ENCODE data around the gene JKAMP. TPM values are rescaled to one million over a fixed set of nuclear protein-coding genes. Genes with fewer than 3 reads are reported as not detected.

Gene JKAMP
- total RNA-seq, 1 experiment from 2014 or later: 29.7 TPM

- no peaks in the 10 kb centered on the region for H3K27me3 Mint-ChIP-seq (ENCODE audit: insufficient read depth, unreplicated experiment)
Measured at GRCh38 chr14:59465316-59466135, 18.8 kb upstream of the JKAMP start, which contains the start of gene GPR135. TSS of gene GPR135 (minus strand) at chr14:59465380. CDS start at chr14:59465226, 154 bp downstream.

DNA sequence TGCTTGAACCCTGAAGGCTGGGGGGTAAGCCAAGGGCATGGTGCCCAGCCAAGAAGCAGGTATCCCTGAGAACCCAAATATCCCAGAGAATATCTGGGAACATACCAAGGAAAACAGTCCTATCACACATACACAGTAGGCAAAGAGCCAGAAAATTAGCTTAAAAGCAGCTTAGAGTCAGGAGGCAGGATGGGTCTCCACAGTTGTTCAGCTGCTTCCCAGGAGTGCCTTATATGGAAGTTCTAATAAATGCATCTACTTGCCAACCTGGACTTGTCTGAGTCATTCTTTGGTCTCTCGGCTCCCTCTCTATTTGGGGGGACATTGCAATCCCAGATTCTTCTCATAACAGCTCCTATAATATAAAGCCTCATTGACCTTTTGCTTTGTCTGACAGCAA lies 10.1 kb upstream of the JKAMP start:
- no TSS peak for BruUV-seq (replicated peaks)
- H3K27me3 Mint-ChIP-seq (ENCODE audit: insufficient read depth, unreplicated experiment): no peaks in the 10 kb centered on the region
- TF ChIP-seq, protein P1, sequence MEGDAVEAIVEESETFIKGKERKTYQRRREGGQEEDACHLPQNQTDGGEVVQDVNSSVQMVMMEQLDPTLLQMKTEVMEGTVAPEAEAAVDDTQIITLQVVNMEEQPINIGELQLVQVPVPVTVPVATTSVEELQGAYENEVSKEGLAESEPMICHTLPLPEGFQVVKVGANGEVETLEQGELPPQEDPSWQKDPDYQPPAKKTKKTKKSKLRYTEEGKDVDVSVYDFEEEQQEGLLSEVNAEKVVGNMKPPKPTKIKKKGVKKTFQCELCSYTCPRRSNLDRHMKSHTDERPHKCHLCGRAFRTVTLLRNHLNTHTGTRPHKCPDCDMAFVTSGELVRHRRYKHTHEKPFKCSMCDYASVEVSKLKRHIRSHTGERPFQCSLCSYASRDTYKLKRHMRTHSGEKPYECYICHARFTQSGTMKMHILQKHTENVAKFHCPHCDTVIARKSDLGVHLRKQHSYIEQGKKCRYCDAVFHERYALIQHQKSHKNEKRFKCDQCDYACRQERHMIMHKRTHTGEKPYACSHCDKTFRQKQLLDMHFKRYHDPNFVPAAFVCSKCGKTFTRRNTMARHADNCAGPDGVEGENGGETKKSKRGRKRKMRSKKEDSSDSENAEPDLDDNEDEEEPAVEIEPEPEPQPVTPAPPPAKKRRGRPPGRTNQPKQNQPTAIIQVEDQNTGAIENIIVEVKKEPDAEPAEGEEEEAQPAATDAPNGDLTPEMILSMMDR (IDR thresholded peaks at IDR 0.05; ENCODE audit: unreplicated experiment): no peak
- H3K4me1 Mint-ChIP-seq (ENCODE audit: insufficient read depth, unreplicated experiment): peaks cover 25% of the 10 kb centered on the region
- intact Hi-C loops (cut with micrococcal nuclease): no loop called here
- POLR2A ChIA-PET: interaction anchor here (1.0 to 1.3 kb wide), 2 partner anchors 9 to 10 kb away, joined by 4 to 5 read pairs; partner anchors contain the start of genes JKAMP and L3HYPDH
- H3K9me3 Mint-ChIP-seq (ENCODE audit: unreplicated experiment): no peaks in the 10 kb centered on the region
- no peak overlapping the region for H3K27ac Mint-ChIP-seq (ENCODE audit: low read depth, unreplicated experiment)
- peak; percentile 27 for DNase-seq (ENCODE audit: unreplicated experiment)
- no peak overlapping the region for H3K4me3 Mint-ChIP-seq (ENCODE audit: unreplicated experiment)
- CTCF ChIA-PET: no interaction called here
- H3K36me3 Mint-ChIP-seq (ENCODE audit: insufficient read depth, unreplicated experiment): peaks cover 53% of the 10 kb centered on the region

More at GRCh38 chr14:59465316-59466135, 18.8 kb upstream of the JKAMP start, which contains the start of gene GPR135:
- Mint-ChIP-seq H3K36me3 (ENCODE audit: insufficient read depth, unreplicated experiment) (peaks cover 40% of the 10 kb centered on the region), H3K4me1 (ENCODE audit: insufficient read depth, unreplicated experiment) (no peaks in the 10 kb centered on the region), H3K4me3 (ENCODE audit: unreplicated experiment) (no peak within 1 kb of the TSS), H3K27ac (ENCODE audit: low read depth, unreplicated experiment) (no peak within 1 kb of the TSS), H3K9me3 (ENCODE audit: unreplicated experiment) (no peaks in the 10 kb centered on the region)
- ChIA-PET POLR2A (interaction anchor here (0.7 kb wide), 1 partner anchor 437 kb away, joined by 3 read pairs; no protein-coding TSS in a partner anchor), CTCF (interaction anchor here (0.7 to 0.9 kb wide), 2 partner anchors 20 to 46 kb away, joined by 3 read pairs; no protein-coding TSS in a partner anchor)
- intact Hi-C loops (cut with micrococcal nuclease): no loop called here
- TF ChIP-seq, protein P1 (IDR thresholded peaks at IDR 0.05; ENCODE audit: unreplicated experiment): no peak
- DNase-seq (ENCODE audit: unreplicated experiment): no peak
- no TSS peak for BruUV-seq (replicated peaks)

GRCh38 chr14:59475709-59476108 lies 8.6 kb upstream of the JKAMP start:
- ChIA-PET CTCF (interaction anchor here (0.5 kb wide), 1 partner anchor 415 kb away, joined by 4 read pairs; no protein-coding TSS in a partner anchor), POLR2A (interaction anchor here (0.7 kb wide), 1 partner anchor 213 kb away, joined by 3 read pairs; no protein-coding TSS in a partner anchor)
- Mint-ChIP-seq H3K4me1 (ENCODE audit: insufficient read depth, unreplicated experiment) (peaks cover 34% of the 10 kb centered on the region), H3K27ac (ENCODE audit: low read depth, unreplicated experiment) (no peak overlapping the region), H3K27me3 (ENCODE audit: insufficient read depth, unreplicated experiment) (no peaks in the 10 kb centered on the region), H3K36me3 (ENCODE audit: insufficient read depth, unreplicated experiment) (peaks cover 66% of the 10 kb centered on the region), H3K4me3 (ENCODE audit: unreplicated experiment) (no peak overlapping the region), H3K9me3 (ENCODE audit: unreplicated experiment) (no peaks in the 10 kb centered on the region)
- TF ChIP-seq, protein P1 (IDR thresholded peaks at IDR 0.05; ENCODE audit: unreplicated experiment): no peak
- BruUV-seq (replicated peaks): no TSS peak
- no peak for DNase-seq (ENCODE audit: unreplicated experiment)
- intact Hi-C loops (cut with micrococcal nuclease): no loop called here

GRCh38 chr14:59478540-59478939 lies 5.8 kb upstream of the JKAMP start:
- ChIA-PET POLR2A (interaction anchor here (1.1 kb wide), 1 partner anchor 40 kb away, joined by 3 read pairs; no protein-coding TSS in a partner anchor), CTCF (interaction anchor here (0.6 kb wide), 1 partner anchor 1221 kb away, joined by 3 read pairs; no protein-coding TSS in a partner anchor)
- no peaks in the 10 kb centered on the region for H3K27me3 Mint-ChIP-seq (ENCODE audit: insufficient read depth, unreplicated experiment)
- peaks cover 58% of the 10 kb centered on the region for H3K36me3 Mint-ChIP-seq (ENCODE audit: insufficient read depth, unreplicated experiment)
- DNase-seq (ENCODE audit: unreplicated experiment): no peak
- H3K27ac Mint-ChIP-seq (ENCODE audit: low read depth, unreplicated experiment): no peak overlapping the region
- H3K4me1 Mint-ChIP-seq (ENCODE audit: insufficient read depth, unreplicated experiment): peaks cover 48% of the 10 kb centered on the region
- TF ChIP-seq, protein P1 (IDR thresholded peaks at IDR 0.05; ENCODE audit: unreplicated experiment): no peak
- no TSS peak for BruUV-seq (replicated peaks)
- no peak overlapping the region for H3K4me3 Mint-ChIP-seq (ENCODE audit: unreplicated experiment)
- intact Hi-C loops (cut with micrococcal nuclease): no loop called here
- no peaks in the 10 kb centered on the region for H3K9me3 Mint-ChIP-seq (ENCODE audit: unreplicated experiment)

Data from MCF 10A (cell line).